Activated CD4-positive, alpha-beta memory T cell treated with anti-CD3 and anti-CD28 coated beads, Interleukin-2, amount 10 ng/mL, durations not matched to agents 7 days and 5 days (primary cell): ENCODE results near the gene TECTB. TPM values are rescaled to one million over a fixed set of nuclear protein-coding genes. Genes with fewer than 3 reads are reported as not detected.

Experiments
- CTCF ChIA-PET: fragments of 350-600 bp; sonication (Branson Sonifier 250); formaldehyde crosslinking; loops from one replicate; lab custom pipeline; 2021; ENCODE audit warnings: antibody characterized with exemption, inconsistent platforms; lab: Charles Lee
- POLR2A ChIA-PET: fragments of 350-600 bp; sonication (Branson Sonifier 250); formaldehyde crosslinking; loops from one replicate; lab custom pipeline; 2021; ENCODE audit warnings: antibody characterized with exemption; lab: Charles Lee
- DNase-seq: peaks from one replicate; pipeline ENCODE4 v3.0.0-alpha.2; 2020
- H3K27ac Mint-ChIP-seq: one replicate; pipeline ENCODE4 v1.8.0; 2021; ENCODE audit warnings: mild to moderate bottlenecking, mixed read lengths
- H3K27me3 Mint-ChIP-seq: one replicate; pipeline ENCODE4 v1.8.0; 2021; ENCODE audit warnings: mixed read lengths
- H3K36me3 Mint-ChIP-seq: one replicate; pipeline ENCODE4 v1.8.0; 2021; ENCODE audit warnings: low read depth, mixed read lengths
- H3K4me1 Mint-ChIP-seq: one replicate; pipeline ENCODE4 v1.8.0; 2021; ENCODE audit warnings: mixed read lengths
- H3K4me3 Mint-ChIP-seq: one replicate; pipeline ENCODE4 v1.8.0; 2021; ENCODE audit warnings: mild to moderate bottlenecking, mixed read lengths
- H3K9me3 Mint-ChIP-seq: one replicate; pipeline ENCODE4 v1.8.0; 2021; ENCODE audit warnings: mixed read lengths
- total RNA-seq, 2 experiments: library from RNA; stranded (reverse); gene quantifications; one replicate each; pipeline ENCODE4 v1.2.3, GENCODE V29; 2021

The TECTB gene
- total RNA-seq, 2 experiments from 2014 or later: not detected

- ChIA-PET CTCF (interaction anchor here (1.5 kb wide), 1 partner anchor 16 kb away, joined by 5 read pairs; no protein-coding TSS in a partner anchor), POLR2A (no interaction called here)
- H3K9me3 Mint-ChIP-seq: no peaks in the 10 kb centered on the region
- no peak overlapping the region for H3K4me3 Mint-ChIP-seq
- peaks cover 2% of the 10 kb centered on the region for H3K4me1 Mint-ChIP-seq
- no peak for DNase-seq
- peaks cover 7% of the 10 kb centered on the region for H3K27me3 Mint-ChIP-seq
- H3K36me3 Mint-ChIP-seq: no peaks in the 10 kb centered on the region
- no peak overlapping the region for H3K27ac Mint-ChIP-seq
Measured at GRCh38 chr10:112332509-112333228, 49.5 kb downstream of the TECTB start.

GRCh38 chr10:112333452-112333851 lies 50.3 kb downstream of the TECTB start:
- H3K4me3 Mint-ChIP-seq: no peak overlapping the region
- H3K9me3 Mint-ChIP-seq: no peaks in the 10 kb centered on the region
- peaks cover 7% of the 10 kb centered on the region for H3K27me3 Mint-ChIP-seq
- peaks cover 2% of the 10 kb centered on the region for H3K4me1 Mint-ChIP-seq
- ChIA-PET CTCF (no interaction called here), POLR2A (no interaction called here)
- no peaks in the 10 kb centered on the region for H3K36me3 Mint-ChIP-seq
- no peak overlapping the region for H3K27ac Mint-ChIP-seq
- no peak for DNase-seq

GRCh38 chr10:112335111-112335867 lies 52.1 kb downstream of the TECTB start:
- POLR2A ChIA-PET: interaction anchor here (1.2 kb wide), 1 partner anchor 40 kb away, joined by 3 read pairs; no protein-coding TSS in a partner anchor

GRCh38 chr10:112335868-112336265 lies 52.7 kb downstream of the TECTB start:
- Mint-ChIP-seq H3K9me3 (no peaks in the 10 kb centered on the region), H3K4me1 (peaks cover 2% of the 10 kb centered on the region), H3K27ac (no peak overlapping the region), H3K27me3 (peaks cover 7% of the 10 kb centered on the region), H3K4me3 (no peak overlapping the region), H3K36me3 (no peaks in the 10 kb centered on the region)
- ChIA-PET CTCF (no interaction called here), POLR2A (interaction anchor here (1.2 kb wide), 1 partner anchor 40 kb away, joined by 3 read pairs; no protein-coding TSS in a partner anchor)
- no peak for DNase-seq

More at GRCh38 chr10:112335111-112335867, 52.1 kb downstream of the TECTB start:
- no peak for DNase-seq
- Mint-ChIP-seq H3K4me1 (peaks cover 2% of the 10 kb centered on the region), H3K36me3 (no peaks in the 10 kb centered on the region), H3K27ac (no peak overlapping the region), H3K4me3 (no peak overlapping the region), H3K27me3 (peaks cover 7% of the 10 kb centered on the region), H3K9me3 (no peaks in the 10 kb centered on the region)
- CTCF ChIA-PET: no interaction called here

DNA sequence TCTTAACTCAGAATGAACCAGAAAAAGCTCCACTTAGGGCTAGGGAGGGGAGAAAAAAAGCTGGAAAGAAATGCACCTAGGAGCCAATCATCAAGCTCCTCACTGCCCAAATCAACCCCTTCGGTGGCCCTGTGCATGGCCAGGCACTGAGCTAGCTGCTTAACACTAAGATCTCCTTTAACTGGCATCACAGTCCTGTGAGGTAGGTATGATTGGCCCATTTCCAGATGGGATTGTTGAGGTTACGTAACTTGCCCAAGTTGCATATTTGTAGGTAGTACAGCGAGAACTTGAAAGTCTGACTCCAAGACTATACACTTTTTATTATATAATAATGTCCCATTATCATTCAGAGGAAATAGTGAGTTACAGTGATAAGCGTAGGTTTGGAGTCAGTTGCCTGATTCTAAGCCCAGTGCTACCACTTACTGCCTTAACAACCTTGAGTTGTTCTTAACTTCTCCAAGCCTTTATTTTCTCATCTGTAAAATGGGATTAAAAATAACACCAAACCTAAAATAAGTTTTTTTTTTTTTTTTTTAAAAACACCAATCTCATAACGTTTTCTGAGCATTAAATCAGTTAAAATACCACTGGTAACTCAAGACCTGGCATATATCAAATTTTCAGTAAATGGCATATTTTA lies 53.5 kb downstream of the TECTB start:
- CTCF ChIA-PET: no interaction called here
- no peaks in the 10 kb centered on the region for H3K36me3 Mint-ChIP-seq
- no peak overlapping the region for H3K4me3 Mint-ChIP-seq
- H3K27me3 Mint-ChIP-seq: peaks cover 7% of the 10 kb centered on the region
- DNase-seq: no peak
- H3K9me3 Mint-ChIP-seq: no peaks in the 10 kb centered on the region
- peaks cover 2% of the 10 kb centered on the region for H3K4me1 Mint-ChIP-seq
- no peak overlapping the region for H3K27ac Mint-ChIP-seq
- POLR2A ChIA-PET: no interaction called here

DNA sequence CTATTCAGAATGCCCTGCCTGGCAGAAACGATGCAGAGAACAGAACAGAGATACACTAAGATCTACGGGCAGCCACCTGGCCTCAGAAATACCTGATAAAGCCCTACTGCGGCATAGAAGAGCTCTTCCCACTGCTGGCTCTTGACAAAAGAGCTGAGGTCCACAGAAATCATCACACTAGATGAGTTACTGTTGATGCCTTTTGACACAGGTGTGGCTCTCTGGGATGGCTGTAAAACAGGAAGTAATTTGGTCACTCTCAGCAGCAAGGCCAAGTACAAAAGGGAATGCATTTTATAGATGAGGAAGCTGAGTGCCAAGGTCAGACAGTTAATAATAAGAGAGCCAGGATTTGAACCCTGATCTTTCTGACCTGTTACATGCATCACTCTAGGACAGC lies 55.8 kb downstream of the TECTB start:
- DNase-seq: no peak
- Mint-ChIP-seq H3K27me3 (peaks cover 5% of the 10 kb centered on the region), H3K4me3 (no peak overlapping the region), H3K27ac (no peak overlapping the region), H3K9me3 (no peaks in the 10 kb centered on the region), H3K36me3 (no peaks in the 10 kb centered on the region), H3K4me1 (peaks cover 2% of the 10 kb centered on the region)
- CTCF ChIA-PET: no interaction called here
- POLR2A ChIA-PET: no interaction called here

DNA sequence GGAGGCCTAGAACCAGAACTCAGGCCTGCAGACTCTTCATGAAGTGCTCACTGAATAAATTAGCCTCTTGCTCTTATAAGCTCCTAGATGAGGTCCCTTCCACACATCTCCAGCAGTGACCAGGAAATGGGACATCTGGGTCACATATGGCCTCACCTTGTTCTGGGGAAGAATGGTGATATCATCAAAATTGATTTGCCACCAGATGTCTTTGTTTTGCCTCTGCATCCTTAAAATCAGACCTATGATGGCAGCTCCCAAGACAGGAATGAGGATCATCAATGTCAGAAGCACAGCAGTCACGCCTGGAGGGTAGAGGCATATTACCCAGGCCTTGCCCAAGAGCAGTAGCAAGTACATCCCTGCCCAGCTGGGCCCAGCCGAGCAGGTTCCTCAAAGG lies 57.4 kb downstream of the TECTB start:
- peaks cover 2% of the 10 kb centered on the region for H3K4me1 Mint-ChIP-seq
- peaks cover 5% of the 10 kb centered on the region for H3K27me3 Mint-ChIP-seq
- H3K4me3 Mint-ChIP-seq: no peak overlapping the region
- ChIA-PET POLR2A (no interaction called here), CTCF (no interaction called here)
- H3K36me3 Mint-ChIP-seq: no peaks in the 10 kb centered on the region
- H3K27ac Mint-ChIP-seq: no peak overlapping the region
- H3K9me3 Mint-ChIP-seq: no peaks in the 10 kb centered on the region
- no peak for DNase-seq

GRCh38 chr10:112343056-112343806 lies 60.0 kb downstream of the TECTB start:
- H3K4me1 Mint-ChIP-seq: no peaks in the 10 kb centered on the region
- no peak overlapping the region for H3K27ac Mint-ChIP-seq
- no peaks in the 10 kb centered on the region for H3K27me3 Mint-ChIP-seq
- POLR2A ChIA-PET: no interaction called here
- H3K9me3 Mint-ChIP-seq: no peaks in the 10 kb centered on the region
- CTCF ChIA-PET: interaction anchor here (0.6 kb wide), 1 partner anchor 36 kb away, joined by 3 read pairs; no protein-coding TSS in a partner anchor
- DNase-seq: no peak
- H3K4me3 Mint-ChIP-seq: no peak overlapping the region
- H3K36me3 Mint-ChIP-seq: no peaks in the 10 kb centered on the region

DNA sequence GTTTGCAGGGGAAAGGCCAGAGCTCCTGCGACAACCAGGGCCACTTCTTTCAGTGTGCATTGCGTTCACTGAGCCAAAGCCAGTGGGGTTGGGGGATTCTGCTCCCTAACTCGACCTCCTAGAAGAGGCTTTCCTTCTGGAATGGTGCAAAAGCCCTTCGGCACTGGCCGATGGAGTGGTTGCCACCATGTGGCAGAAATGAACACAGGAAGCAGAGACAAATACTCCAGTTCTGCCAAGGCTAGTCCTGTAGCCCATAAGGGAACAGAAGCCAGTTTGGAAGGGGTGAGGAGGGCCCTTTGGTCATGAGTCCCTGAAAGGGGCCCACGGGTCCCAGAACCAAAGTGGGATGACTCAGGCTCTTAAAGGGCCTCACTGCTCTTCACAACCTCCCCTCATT lies 61.1 kb downstream of the TECTB start:
- no peak for DNase-seq
- CTCF ChIA-PET: no interaction called here
- H3K27ac Mint-ChIP-seq: no peak overlapping the region
- H3K9me3 Mint-ChIP-seq: no peaks in the 10 kb centered on the region
- POLR2A ChIA-PET: no interaction called here
- no peak overlapping the region for H3K4me3 Mint-ChIP-seq
- no peaks in the 10 kb centered on the region for H3K27me3 Mint-ChIP-seq
- H3K36me3 Mint-ChIP-seq: no peaks in the 10 kb centered on the region
- no peaks in the 10 kb centered on the region for H3K4me1 Mint-ChIP-seq

- no peaks in the 10 kb centered on the region for H3K4me1 Mint-ChIP-seq
- POLR2A ChIA-PET: no interaction called here
- no peaks in the 10 kb centered on the region for H3K27me3 Mint-ChIP-seq
- DNase-seq: no peak
- CTCF ChIA-PET: no interaction called here
- no peak overlapping the region for H3K27ac Mint-ChIP-seq
- H3K9me3 Mint-ChIP-seq: no peaks in the 10 kb centered on the region
- no peaks in the 10 kb centered on the region for H3K36me3 Mint-ChIP-seq
- no peak overlapping the region for H3K4me3 Mint-ChIP-seq
Measured at GRCh38 chr10:112345202-112345601, 62.0 kb downstream of the TECTB start.

DNA sequence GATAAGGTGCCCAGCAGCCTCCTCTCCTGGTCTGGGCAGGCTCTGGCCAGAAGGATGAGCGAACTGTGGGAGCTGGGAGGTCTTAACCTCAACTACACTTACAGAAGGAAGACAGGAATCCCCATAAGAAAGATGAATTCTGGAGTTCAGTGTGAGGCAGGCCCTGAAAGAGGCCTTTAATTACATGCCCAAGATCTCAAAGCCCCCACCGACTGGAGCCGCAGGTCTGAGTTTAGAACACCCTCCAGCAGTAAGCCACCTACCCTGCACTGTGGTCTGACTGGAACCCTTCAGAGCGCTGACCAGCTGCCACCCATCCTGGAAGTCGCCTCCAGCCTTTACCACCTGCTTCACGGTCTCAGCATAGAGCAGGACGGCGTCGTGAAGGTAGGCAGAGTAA lies 62.5 kb downstream of the TECTB start:
- H3K4me3 Mint-ChIP-seq: no peak overlapping the region
- H3K27me3 Mint-ChIP-seq: no peaks in the 10 kb centered on the region
- no peak for DNase-seq
- H3K27ac Mint-ChIP-seq: no peak overlapping the region
- ChIA-PET CTCF (no interaction called here), POLR2A (no interaction called here)
- H3K4me1 Mint-ChIP-seq: no peaks in the 10 kb centered on the region
- H3K9me3 Mint-ChIP-seq: no peaks in the 10 kb centered on the region
- no peaks in the 10 kb centered on the region for H3K36me3 Mint-ChIP-seq

- Mint-ChIP-seq H3K27me3 (no peaks in the 10 kb centered on the region), H3K4me1 (no peaks in the 10 kb centered on the region), H3K4me3 (no peak overlapping the region), H3K27ac (no peak overlapping the region), H3K36me3 (no peaks in the 10 kb centered on the region), H3K9me3 (no peaks in the 10 kb centered on the region)
- CTCF ChIA-PET: interaction anchor here (1.0 kb wide), 1 partner anchor 29 kb away, joined by 3 read pairs; no protein-coding TSS in a partner anchor
- no peak for DNase-seq
- POLR2A ChIA-PET: no interaction called here
Measured at GRCh38 chr10:112346774-112347173, 63.6 kb downstream of the TECTB start.
